HG03280 (cell line): ENCODE measurements around the gene GID4.

Experiments used
- ATAC-seq: cut with Tn5 transposase; IDR thresholded peaks from one replicate; pipeline ENCODE4 v1.9.1; 2021; ENCODE audit warnings: mild to moderate bottlenecking, moderate library complexity; ENCODE audit not compliant: unreplicated experiment

GID4 gene

DNA sequence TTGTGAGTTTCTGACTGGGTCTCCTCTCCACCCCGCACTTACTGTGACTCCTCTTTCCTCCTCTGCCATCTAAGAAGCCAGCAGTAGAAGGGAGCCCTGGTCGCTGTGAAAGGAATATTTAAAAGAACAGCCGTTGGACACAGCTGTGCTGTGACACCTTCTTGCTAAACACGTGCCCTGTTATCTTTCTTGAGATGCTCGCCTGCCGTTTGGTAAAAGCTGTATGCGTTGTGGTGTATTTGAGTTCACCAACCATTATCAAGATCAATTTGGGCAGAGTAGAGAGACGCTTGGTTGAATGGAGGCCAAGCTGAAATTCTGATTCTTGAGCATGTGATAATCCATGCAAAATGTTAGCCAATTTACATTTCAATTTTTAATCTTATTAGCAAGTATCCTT is 3.8 kb downstream of the GID4 start:
- no peak for ATAC-seq

DNA sequence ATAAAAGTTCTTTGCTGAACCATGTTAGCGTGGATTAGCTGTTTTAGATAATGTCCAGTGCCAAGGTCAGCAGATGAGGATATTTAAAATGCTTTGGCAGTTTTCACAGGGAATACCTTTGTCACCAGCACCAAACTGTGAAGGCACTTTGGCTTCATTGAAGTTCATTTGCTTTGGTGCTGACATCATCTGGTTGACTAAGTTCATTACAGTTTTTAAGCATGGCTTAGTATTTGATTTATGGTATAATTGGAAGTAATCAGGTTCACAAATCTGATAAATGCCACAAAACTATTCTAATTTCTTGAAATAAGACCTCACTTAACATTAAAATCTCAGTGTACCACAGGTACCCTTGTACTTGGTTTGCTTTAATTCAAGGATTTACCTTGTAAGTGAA is 4.3 kb downstream of the GID4 start:
- no peak for ATAC-seq

DNA sequence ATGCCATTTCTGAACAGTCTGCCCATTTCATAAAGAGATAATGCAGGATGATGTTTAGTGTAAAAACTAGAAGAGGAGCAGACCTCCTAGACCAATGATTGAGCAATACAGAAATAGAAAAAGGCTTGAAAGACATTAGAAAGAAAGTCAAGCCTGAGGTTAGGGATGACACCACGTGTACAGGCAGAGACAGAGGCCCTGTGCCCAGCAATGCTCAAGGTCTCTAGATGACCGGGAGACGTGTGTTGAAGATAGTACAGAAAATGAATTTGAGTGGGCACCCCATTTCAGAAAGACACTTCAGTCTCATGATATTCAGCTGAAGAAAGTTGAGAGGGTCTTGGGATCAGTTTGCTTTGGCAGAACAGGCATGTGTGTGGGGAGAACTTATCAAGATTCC is 5.4 kb downstream of the GID4 start:
- no peak for ATAC-seq

DNA sequence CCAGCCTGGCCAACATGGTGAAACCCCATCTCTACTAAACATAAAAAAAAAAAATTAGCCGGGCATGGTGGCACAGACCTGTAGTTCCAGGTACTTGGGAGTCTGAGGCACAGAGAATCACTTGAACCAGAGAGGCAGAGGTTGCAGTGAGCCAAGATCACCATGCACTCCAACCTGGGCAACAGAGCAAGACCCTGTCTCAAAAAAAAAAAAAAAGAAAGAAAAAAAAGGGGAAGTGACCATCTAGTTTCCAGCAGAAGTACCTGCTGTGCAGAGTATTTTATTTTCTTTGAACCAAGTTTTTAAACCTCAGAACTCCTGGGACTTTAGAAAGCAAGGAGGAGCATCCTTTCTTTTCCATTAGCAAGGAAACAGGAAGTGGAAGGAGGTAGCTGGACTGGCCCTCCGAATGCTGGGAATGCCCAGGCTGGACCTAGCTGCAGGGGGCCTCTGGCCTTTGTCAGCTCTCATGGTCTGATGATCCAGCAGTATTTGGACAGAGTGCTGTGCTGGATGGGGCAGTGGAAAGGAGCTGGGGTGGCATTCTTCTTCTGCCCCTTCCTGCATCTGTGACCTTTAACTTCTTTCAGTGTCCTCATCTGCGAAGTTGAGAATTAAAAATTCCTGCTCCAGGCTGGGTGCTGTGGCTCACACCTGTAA is 6.6 kb downstream of the GID4 start:
- no peak for ATAC-seq

DNA sequence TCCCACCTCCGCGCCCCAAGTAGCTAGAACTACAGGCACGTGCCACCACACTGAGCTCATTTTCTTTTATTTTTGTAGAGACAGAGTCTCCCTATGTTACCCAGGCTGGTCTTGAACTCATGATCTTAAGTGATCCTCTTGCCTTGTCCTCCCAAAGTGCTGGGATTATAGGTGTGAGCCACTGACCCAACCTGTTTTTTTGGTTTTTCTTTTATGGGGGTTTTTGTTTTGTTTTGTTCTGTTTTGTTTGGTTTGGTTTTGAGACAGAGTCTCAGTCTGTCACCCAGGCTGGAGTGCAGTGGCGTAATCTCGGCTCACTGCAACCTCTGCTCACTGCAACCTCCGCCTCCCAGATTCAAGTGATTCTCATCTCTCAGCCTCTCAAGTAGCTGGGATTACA is 16.4 kb downstream of the GID4 start:
- ATAC-seq = no peak

DNA sequence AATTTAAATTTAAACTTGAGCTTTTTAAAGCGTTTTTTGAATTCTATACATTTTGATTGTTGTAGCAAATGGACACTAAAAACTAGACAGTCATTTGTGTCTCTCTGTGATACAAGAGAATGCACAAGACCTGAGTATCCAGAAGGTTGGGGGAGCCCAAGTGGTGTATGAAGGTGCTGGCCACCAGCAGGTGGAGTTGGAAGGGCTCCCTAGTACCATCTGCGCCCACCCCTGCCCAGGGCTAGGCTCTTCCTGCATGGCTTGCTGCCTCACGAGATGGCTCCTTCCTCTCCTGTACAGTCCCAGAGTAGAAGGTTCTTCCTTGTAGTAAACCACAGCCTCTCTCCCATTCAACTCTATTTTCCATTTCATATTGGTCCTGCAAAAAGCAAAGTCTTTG is 17.0 kb downstream of the GID4 start:
- ATAC-seq = no peak

DNA sequence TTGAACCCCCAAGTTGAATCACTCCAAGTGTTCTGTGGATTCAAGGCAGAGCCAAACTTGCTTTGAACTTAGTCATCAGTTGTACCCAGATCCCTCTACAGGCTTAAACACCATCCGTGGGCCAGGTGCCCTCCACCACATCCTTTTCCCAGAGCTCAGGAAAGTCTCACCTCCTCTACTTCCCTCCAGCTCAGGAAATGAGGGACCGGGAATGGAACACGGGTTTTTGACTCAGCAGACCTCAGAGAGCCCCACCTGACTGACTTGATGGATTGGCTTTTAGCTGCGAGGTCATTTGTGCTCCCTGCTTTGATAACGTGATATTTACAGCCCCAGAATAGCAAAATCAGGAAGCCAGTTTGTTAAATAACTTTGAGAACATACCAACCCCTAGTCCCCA is 20.1 kb downstream of the GID4 start:
- no peak for ATAC-seq

DNA sequence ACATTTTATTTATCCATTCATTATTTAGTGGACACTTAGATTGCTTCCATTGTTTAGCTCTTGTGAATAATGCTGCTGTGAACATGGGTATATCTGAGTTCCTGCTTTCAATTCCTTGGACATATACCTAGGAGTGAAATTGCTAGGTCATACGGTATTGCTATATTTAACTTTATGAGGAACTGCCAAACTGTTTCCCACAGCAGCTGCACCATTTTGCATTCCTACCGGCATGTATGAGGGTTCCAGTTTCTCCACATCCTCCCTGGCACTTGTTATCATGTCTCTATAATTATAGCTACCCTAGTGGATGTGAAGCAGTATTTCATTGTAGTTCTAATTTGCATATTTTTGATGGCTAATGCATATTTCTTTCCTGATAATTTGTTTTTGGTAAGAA is 24.8 kb downstream of the GID4 start:
- ATAC-seq = no peak

DNA sequence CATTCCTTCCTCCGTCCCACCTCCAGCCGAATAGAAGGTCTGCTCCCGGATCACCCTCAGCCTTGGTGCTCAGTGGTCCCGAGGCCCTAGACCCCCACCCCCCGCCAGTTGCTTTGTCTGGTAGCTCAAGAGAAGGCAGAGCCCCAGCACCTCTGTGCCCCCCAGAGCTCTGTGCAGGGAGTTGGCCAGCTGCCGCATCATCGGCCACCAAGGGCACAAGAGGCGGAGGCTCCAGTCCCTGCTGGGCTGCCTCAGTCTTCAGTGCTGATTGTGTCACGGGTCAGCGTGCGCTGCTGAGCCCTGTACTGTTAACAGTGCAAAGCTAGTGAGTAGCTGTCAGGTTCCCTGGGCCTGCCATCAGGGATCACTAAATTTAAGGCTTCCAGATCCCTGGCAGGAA is 26.3 kb downstream of the GID4 start:
- ATAC-seq = no peak

DNA sequence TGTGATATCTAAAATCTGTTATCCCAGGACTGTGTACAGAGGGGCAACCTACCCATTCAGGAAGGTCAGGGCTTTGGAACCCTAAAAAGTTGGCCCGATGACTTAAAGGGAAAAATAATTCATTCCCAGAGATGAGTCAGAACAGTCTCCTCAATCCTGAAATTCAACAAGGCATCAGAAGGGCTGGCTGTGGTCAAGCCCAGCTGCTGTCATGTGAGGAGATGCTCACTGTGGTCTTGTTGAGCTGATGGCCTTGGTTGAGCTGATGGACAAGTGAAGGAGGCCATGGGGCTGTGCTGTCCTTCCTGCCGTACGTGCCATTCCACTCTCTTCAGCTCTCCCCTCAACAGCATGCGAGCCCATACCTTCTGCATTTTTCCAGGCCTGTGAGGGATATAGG is 27.7 kb downstream of the GID4 start:
- no peak for ATAC-seq

DNA sequence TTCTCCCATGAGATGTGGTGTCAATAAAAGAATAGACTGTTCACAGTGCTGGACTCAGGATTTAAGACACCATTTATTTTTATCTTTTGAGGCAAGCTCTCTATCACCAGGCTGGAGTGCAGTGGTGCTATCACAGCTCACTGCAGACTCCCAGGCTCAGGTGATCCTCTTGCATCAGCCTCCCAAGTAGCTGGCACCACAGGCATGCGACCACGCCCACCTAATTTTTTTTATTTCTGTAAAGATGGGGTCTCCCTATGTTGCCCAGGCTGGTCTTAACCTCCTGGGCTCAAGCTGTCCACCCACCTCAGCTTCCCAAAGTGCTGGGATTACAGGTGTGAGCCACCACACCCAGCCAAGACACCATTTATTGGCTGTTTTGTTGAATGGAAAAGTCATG is 29.9 kb downstream of the GID4 start:
- no peak for ATAC-seq

DNA sequence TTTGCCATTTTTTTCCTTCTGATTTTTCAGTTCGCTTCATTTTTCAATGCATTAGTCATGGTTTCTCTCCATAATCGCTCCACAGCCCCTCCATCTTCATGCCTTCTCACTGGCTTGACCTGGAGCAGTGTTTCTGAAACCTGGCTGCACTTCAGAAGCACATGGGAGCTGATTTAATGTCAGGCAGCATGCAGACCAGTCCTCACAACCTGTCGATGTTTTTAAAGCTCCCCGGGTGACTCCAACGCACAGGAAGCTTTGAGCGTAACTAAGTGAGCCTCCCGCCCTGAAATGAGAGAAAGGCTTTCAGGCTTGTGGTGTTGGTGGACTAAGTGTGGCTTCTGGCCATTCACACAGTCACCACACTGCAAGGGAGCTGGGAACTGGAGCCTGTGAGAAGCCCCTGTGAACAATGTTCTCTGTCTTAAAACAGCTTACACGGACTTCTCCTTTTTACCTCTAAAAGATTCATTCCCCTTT is 31.7 kb downstream of the GID4 start:
- no peak for ATAC-seq

DNA sequence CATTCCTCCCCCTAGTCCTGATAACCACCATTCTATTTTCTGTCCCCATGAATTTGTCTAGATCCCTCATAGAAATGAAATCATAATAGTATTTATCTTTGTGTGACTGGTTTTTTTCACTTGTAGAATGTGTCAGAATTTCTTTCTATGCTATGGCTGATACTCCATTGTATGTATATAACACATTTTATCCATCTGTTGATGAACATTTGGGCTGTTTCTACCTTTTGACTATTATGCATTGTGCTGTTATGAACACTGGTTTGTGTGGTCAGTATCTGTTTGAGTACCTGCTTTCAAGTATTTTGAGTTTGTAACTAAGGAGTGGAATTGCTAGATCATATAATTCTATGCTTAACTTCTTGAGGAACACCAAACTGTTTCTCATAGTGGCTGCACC is 32.5 kb downstream of the GID4 start:
- no peak for ATAC-seq

DNA sequence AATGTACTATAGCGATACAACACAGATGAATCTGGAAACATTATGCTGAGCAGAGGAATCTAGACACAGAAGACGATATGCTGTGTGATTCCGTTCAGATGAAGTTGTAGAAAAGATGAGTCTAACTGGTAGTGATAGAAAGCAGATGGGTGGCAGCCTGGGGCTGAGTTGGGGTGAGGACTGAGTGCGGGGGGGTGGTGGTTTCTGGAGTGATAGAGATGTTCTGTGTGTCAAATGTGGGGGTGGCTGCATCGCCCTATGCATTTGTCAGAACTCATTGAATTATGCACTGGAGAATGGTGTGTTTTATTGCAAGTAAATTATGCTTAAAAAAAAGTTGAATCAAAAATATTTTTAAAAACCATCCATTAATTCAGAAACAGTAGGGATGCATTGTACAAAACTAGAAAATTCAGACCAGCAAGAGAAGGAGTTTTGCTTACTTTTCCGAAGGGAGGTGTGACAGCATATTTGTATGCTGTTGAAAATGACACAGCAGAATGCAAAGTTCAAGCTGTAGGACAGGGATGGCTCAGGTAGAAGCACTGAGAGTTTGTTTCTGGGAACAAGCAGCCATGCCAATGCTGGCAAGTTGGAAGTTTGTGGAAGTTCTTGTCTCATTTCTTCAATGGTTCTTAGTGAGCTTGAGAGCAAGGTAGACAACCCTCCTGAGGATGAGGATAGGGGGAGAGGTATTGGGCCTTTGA is 35.5 kb downstream of the GID4 start:
- ATAC-seq = no peak

DNA sequence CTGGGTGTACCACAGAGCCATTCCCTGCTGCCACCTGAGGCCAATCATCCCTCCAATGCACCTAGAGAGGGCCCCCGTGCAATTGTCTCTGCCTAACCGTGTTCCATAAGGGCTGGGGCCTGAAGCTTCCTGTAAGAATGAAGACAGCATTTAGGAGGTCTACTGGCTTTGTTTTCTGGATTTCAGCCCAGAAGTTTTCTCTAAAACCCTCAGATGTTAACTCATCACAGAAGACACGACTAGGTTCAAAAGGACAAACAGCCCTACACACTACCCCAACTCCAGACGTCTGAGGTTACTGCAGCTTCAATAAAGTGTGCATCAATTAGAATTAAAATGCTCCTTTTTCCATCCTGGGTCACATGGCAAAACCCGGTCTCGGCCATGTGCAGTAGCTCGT is 37.7 kb downstream of the GID4 start:
- no peak for ATAC-seq

DNA sequence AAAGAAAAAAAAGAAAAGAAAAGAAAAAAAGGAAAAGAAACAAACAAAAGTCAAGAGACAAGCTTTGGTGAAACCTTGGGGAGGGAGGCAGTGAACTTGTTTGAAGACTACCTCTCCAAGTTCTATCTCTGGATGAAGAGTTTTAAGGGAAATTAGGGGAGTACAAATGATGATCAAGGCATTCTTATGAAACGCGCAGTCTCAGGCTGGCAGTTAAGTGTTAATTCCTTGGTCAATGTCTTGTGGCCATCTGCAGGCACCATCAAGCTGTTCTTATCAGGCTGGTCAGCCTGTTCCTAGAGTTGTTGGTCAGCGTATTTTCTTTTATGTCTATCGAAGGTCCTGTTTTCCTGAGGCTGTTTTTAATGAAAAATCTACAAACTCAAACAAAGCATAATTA is 40.3 kb downstream of the GID4 start:
- no peak for ATAC-seq

DNA sequence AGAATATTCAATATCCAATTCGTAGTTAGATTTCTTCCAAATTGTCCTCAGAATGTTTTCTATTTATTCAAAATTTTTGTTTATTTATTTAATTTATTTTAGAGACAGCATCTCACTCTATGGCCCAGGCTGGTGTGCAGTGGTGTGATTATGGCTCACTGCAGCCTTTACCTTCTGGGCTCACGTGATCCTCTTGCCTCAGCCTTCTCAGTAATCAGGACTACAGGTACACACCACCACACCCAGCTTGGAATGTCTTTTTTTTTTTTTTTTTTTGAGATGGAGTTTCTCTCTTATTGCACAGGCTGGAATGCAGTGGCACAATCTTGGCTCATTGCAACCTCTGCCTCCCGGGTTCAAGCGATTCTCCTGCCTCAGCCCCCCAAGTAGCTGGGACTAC is 45.0 kb downstream of the GID4 start:
- ATAC-seq = no peak

DNA sequence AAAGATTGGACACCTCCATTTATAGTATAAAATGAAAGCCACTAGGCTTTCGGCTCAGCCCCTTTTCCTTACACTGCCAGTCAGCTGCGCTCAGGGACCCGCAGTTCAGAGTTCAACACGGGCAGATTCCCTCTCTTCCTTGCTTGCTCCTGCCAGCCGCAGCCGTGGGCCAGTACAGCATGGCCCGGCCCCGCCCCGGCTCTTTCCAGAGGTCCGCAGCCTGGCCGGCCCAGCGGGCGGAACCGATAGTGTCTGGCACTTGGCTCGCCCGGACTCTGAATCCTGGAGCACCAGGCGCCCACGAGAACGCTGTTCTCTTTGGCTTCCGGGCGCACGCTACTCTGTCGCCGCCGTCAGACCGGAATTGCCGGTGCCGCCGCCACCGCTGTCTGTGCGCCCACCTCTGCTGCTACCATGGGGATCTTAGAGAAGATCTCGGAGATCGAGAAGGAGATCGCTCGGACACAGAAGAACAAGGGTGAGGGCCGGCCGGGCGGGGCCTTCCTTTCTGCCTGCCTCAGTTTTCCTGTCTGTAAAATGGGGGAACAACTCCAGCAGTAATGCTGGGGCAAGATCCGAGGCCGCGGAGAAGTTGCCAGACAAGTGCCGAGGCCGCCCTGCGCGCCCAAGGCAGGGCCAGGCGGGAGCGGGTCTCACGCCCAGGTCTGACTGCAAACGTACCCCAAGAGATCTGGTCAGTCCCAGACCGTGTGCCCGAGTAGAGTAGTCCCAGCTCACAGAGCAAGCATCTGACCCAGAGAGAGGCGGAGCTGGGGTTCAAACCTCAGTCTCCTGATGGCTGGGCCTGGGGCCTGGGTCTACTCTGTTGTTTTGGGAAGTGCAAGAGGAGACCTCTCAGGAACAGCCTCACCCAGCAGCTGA is 48.6 kb downstream of the GID4 start, which contains the start of gene DRG2:
TSS of gene DRG2 (plus strand) at position 339 of the 882 bp plus-strand sequence. CDS start at position 415, 76 bp downstream.
- peak; percentile 92 for ATAC-seq

DNA sequence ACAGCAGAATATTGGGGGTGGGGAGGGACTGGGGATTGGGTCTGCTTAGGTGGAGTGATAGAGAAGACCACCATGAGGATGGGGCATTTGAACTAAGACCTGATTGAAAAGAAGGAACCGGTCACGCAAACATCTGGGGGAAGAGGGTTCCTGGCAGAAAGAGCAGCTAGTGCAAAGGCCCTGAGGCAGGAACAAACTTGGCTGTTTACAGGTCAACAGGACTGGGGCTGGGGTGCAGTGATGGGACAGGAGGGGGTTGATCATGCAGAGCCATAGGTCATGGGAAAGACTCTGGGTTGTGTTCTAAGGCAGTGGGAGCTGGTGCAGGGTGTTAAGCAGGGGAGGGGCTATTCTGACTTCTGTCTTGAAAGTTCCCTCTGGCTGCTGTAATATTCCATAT is 50.4 kb downstream of the GID4 start:
- ATAC-seq = no peak

DNA sequence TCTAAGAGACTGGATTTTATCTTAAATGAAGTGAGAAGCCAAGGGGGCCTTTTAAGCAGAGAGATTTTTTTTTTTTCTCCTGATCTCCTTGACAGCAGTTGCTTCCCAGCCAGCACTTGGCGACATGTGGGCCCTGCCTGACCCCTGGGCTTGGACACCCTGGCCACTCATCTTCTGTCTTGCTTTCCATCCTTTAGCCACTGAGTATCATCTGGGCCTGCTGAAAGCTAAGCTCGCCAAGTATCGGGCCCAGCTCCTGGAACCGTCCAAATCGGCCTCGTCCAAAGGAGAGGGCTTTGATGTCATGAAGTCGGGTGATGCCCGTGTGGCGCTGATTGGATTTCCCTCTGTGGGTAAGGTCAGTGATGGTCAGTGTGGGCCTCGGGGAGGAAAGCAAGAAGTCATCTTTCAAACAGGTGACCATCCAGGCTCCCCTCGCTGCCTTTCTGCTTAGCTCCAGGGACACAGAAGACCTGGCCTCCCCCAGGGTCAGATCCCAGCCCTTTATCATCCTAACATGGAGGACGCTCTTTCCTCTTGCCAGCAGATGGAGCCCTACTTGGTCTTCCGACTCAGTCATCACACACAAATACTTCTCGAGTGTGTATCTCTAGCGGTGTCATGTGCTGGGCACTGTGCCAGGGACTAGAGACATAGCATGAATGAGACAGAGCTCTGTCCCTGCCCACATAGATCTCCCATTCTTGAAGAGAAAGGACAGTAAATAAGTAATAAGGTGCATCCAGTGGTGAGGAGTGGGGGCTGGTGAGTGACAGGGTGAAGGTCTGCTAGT is 54.6 kb downstream of the GID4 start:
- ATAC-seq = no peak

DNA sequence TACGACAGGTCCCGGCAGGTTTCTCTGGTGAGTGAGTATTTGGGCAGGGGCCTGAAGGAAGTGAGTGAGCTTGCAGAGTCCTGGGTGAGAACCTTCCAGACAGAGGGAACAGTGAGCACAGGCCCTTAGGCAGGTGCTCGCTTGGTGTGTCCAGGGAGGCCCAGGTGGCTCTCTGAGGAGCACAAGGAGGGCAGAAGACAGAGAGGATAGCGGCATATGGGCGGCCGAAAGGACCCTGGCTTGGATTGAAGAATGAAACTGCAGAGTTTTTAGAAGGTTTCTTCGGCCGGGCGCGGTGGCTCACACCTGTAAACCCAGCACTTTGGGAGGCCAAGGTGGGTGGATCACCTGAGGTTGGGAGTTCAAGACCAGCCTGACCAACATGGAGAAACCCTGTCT is 55.2 kb downstream of the GID4 start:
- ATAC-seq = no peak
